SU-DHL-6 (cell line): ENCODE measurements around the gene PRSS57.

Experiments used
- H2AFZ ChIP-seq: fragments of 200-600 bp; sonication (generic); 2 replicates; pipeline ENCODE4 v1.6.1; 2014; ENCODE audit warnings: low read depth, mild to moderate bottlenecking, moderate library complexity, mixed read lengths, antibody characterized with exemption, low read length; ENCODE audit not compliant: severe bottlenecking
- H3F3A ChIP-seq: fragments of 200-600 bp; shearing (Covaris generic); 2 replicates; pipeline ENCODE4 v1.6.0; 2016; ENCODE audit warnings: antibody characterized with exemption, mild to moderate bottlenecking; ENCODE audit not compliant: insufficient read depth
- H3K27ac ChIP-seq: fragments of 200-600 bp; sonication (generic); 2 replicates; pipeline ENCODE4 v1.5.1; 2016; ENCODE audit warnings: low read depth, mild to moderate bottlenecking, low read length, moderate library complexity, mixed read lengths
- H3K27me3 ChIP-seq: fragments of 200-600 bp; sonication (generic), shearing (Covaris generic); 2 replicates; pipeline ENCODE4 v1.6.0; 2014; ENCODE audit warnings: mild to moderate bottlenecking, low read length
- H3K36me3 ChIP-seq: fragments of 200-600 bp; sonication (generic); 2 replicates; pipeline ENCODE4 v1.6.1; 2014; ENCODE audit warnings: mild to moderate bottlenecking, low read length, mixed read lengths
- H3K4me2 ChIP-seq: fragments of 300-600, 200-600 bp; shearing (Covaris generic), sonication (generic); 2 replicates; pipeline ENCODE4 v1.6.0; 2014; ENCODE audit warnings: low read length, low read depth, mild to moderate bottlenecking; ENCODE audit not compliant: poor library complexity, severe bottlenecking
- H3K4me3 ChIP-seq: fragments of 200-600 bp; sonication (generic); 2 replicates; pipeline ENCODE4 v1.5.1; 2014; ENCODE audit warnings: antibody characterized with exemption, low read length, mild to moderate bottlenecking, mixed read lengths; ENCODE audit not compliant: insufficient read depth, poor library complexity, severe bottlenecking
- H3K79me2 ChIP-seq: fragments of 200-600 bp; sonication (generic); 2 replicates; pipeline ENCODE4 v1.6.1; 2014; ENCODE audit warnings: mild to moderate bottlenecking, low read length, moderate library complexity; ENCODE audit not compliant: insufficient read depth
- H3K9ac ChIP-seq: fragments of 200-600 bp; sonication (generic); 2 replicates; pipeline ENCODE4 v1.7.0; 2014; ENCODE audit warnings: mild to moderate bottlenecking, low read length
- H3K9me2 ChIP-seq: fragments of 200-600 bp; sonication (generic); replicated peaks from 2 replicates; pipeline ENCODE4 v1.6.1; 2014; ENCODE audit warnings: low read length; ENCODE audit not compliant: insufficient read depth
- H3K9me3 ChIP-seq: fragments of 200-600 bp; sonication (generic); 2 replicates; pipeline ENCODE4 v1.6.1; 2014; ENCODE audit warnings: low read length, mixed read lengths; ENCODE audit not compliant: insufficient read depth
- H4K20me1 ChIP-seq: fragments of 200-600 bp; sonication (generic); 2 replicates; pipeline ENCODE4 v1.6.1; 2014; ENCODE audit warnings: low read depth, mild to moderate bottlenecking, antibody characterized with exemption, low read length, moderate library complexity, mixed read lengths
- EZH2phosphoT487 ChIP-seq: fragments of 200-600 bp; sonication (generic), shearing (Covaris generic); conservative IDR thresholded peaks from 2 replicates; pipeline ENCODE4 v1.6.1; 2018; ENCODE audit warnings: mild to moderate bottlenecking, antibody characterized with exemption, low read length, moderate library complexity, mixed read lengths
- TF ChIP-seq, protein P1 (sequence below): fragments of 200-600 bp; sonication (generic); IDR thresholded peaks from one replicate; pipeline ENCODE4 v1.5.1; 2017; ENCODE audit warnings: antibody characterized with exemption, mild to moderate bottlenecking, low read length, moderate library complexity; ENCODE audit not compliant: insufficient read depth, poor library complexity, severe bottlenecking

PRSS57 gene

DNA sequence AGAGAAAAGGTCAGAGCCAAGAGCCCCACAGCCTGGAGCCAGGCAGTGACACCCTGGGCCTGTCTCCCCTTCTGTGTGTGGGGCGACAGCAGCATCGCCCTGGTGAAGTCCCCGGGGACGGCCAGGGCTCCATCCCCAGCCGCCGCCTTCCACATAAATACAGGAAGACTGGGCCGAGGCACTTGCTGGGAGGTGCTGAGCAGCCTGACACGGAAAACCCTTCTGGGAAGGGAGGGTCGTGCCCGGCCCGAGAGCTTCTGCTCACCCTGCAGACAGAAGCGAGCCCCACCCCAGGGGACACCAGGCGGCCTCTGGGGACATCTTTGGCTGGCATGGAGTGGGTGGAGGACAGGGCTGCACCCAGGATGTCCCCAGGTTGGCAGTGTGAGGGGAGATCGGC lies 50.5 kb downstream of the PRSS57 start:
- Histone ChIP-seq H4K20me1 (no peaks in the 10 kb centered on the region), H3K4me2 (no peak overlapping the region), H2AFZ (no peak overlapping the region), H3K9me3 (no peaks in the 10 kb centered on the region), H3K9ac (no peak overlapping the region), H3K27me3 (no peaks in the 10 kb centered on the region), H3K27ac (no peak overlapping the region), H3K36me3 (no peaks in the 10 kb centered on the region), H3K79me2 (no peaks in the 10 kb centered on the region), H3K9me2 (no peaks in the 10 kb centered on the region), H3K4me3 (no peak overlapping the region), H3F3A (no peaks in the 10 kb centered on the region)
- TF ChIP-seq EZH2phosphoT487: no peak
- TF ChIP-seq, protein P1, sequence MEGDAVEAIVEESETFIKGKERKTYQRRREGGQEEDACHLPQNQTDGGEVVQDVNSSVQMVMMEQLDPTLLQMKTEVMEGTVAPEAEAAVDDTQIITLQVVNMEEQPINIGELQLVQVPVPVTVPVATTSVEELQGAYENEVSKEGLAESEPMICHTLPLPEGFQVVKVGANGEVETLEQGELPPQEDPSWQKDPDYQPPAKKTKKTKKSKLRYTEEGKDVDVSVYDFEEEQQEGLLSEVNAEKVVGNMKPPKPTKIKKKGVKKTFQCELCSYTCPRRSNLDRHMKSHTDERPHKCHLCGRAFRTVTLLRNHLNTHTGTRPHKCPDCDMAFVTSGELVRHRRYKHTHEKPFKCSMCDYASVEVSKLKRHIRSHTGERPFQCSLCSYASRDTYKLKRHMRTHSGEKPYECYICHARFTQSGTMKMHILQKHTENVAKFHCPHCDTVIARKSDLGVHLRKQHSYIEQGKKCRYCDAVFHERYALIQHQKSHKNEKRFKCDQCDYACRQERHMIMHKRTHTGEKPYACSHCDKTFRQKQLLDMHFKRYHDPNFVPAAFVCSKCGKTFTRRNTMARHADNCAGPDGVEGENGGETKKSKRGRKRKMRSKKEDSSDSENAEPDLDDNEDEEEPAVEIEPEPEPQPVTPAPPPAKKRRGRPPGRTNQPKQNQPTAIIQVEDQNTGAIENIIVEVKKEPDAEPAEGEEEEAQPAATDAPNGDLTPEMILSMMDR: no peak

DNA sequence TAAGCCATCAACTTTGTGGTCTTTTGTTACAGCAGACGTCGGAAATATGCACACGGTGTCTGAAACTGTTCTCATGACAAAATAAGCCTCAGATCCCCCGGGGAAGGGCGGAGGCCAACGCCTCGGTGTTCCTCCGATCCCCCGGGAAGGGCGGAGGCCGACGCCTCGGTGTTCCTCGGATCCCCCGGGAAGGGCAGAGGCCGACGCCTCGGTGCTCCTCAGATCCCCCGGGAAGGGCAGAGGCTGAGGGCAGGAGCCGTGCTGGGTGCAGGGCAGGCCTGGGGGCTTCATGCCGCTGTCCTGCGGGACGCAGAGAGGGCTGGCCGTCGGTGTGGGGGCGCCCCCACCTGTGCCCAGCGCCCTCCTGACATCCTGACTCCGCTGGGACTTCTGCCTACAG lies 50.9 kb downstream of the PRSS57 start:
- Histone ChIP-seq H2AFZ (no peak overlapping the region), H3K9ac (no peak overlapping the region), H3K79me2 (no peaks in the 10 kb centered on the region), H3K9me3 (no peaks in the 10 kb centered on the region), H3K4me3 (no peak overlapping the region), H3K27ac (no peak overlapping the region), H3K9me2 (no peaks in the 10 kb centered on the region), H3K4me2 (no peak overlapping the region), H3K27me3 (no peaks in the 10 kb centered on the region), H3K36me3 (no peaks in the 10 kb centered on the region), H4K20me1 (no peaks in the 10 kb centered on the region), H3F3A (no peaks in the 10 kb centered on the region)
- no peak for TF ChIP-seq EZH2phosphoT487

DNA sequence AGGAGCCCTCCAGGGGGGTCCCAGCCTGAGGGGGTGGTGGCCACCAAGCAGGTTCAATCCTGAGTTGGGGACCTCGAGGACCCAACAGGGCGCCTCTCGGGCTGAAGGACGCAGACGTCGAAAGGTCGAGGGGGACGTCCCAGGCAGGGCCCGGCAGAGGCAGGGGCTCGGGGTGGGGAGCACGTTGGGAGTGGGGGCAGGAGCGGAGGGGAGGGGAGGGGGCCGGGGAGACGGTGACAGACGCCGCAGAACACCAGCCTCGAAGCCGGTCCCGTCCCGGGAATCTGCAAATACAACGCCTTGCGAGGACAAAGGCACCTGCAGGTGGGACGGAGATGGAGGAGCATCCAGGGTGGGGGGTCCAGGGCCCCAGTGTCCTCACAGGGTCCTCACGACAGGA lies 51.5 kb downstream of the PRSS57 start:
- H2AFZ ChIP-seq: no peak overlapping the region
- H3K4me2 ChIP-seq: no peak overlapping the region
- H3K9me3 ChIP-seq: no peaks in the 10 kb centered on the region
- no peaks in the 10 kb centered on the region for H3K27me3 ChIP-seq
- no peaks in the 10 kb centered on the region for H4K20me1 ChIP-seq
- no peaks in the 10 kb centered on the region for H3K36me3 ChIP-seq
- no peak overlapping the region for H3K4me3 ChIP-seq
- TF ChIP-seq, protein P1: no peak
- no peak for TF ChIP-seq EZH2phosphoT487
- H3K27ac ChIP-seq: no peak overlapping the region
- no peaks in the 10 kb centered on the region for H3F3A ChIP-seq
- H3K9me2 ChIP-seq: no peaks in the 10 kb centered on the region
- H3K79me2 ChIP-seq: no peaks in the 10 kb centered on the region
- H3K9ac ChIP-seq: no peak overlapping the region

DNA sequence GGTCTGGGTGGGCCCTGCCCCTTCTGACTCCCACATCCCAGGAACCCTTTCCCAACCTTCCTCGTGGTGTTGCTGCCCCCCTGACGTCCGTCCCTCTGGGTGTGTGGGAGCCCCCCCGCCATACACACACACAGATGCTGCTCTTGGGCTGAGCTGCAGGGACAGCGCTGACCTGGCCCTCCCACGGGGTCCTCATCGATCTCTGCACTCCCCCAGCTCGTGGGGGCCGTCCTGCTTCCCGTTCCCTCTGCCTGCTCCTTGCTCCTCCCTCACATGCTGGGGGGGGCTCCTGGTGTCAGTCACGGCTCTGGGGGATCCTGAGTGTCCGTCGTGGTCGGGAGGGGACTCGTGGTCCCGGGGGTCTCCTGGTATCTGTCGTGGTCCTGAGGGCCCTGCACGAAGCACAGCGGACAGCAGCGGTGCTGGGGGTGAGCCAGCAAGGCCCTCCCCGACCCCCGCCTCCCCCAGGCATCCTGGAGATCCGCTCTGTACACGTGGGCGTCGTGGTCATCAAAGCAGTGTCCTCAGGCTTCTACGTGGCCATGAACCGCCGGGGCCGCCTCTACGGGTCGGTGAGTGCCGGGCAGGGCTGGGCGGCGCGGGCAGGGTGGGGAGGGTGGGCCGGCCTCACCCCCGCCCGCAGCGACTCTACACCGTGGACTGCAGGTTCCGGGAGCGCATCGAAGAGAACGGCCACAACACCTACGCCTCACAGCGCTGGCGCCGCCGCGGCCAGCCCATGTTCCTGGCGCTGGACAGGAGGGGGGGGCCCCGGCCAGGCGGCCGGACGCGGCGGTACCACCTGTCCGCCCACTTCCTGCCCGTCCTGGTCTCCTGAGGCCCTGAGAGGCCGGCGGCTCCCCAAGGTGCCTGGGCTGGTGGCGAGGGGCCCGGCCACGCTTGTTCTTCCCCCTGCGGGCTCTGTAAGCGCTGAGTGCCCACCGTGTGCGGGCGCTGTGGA lies 52.2 kb downstream of the PRSS57 start:
- Histone ChIP-seq H3K27ac (no peak overlapping the region), H2AFZ (no peak overlapping the region), H3K79me2 (no peaks in the 10 kb centered on the region), H3K9ac (no peak overlapping the region), H3K4me3 (no peak overlapping the region), H3K4me2 (no peak overlapping the region), H3K27me3 (no peaks in the 10 kb centered on the region), H3K9me2 (no peaks in the 10 kb centered on the region), H4K20me1 (no peaks in the 10 kb centered on the region), H3F3A (no peaks in the 10 kb centered on the region), H3K9me3 (no peaks in the 10 kb centered on the region), H3K36me3 (no peaks in the 10 kb centered on the region)
- TF ChIP-seq, protein P1: no peak
- TF ChIP-seq EZH2phosphoT487: no peak
